H1 (cell line): ENCODE measurements around the gene NOS2. TPM values are rescaled to one million over a fixed set of nuclear protein-coding genes. Genes with fewer than 3 reads are reported as not detected.

Source experiments
- CTCF ChIA-PET: fragments of 300-600 bp; sonication (Branson Sonifier 250); formaldehyde crosslinking; loops from one replicate; lab custom pipeline; 2021; ENCODE audit not compliant: partially characterized antibody; lab: Charles Lee
- POLR2A ChIA-PET: fragments of 300-600 bp; sonication (Branson Sonifier 250); formaldehyde crosslinking; loops from one replicate; lab custom pipeline; 2021; ENCODE audit warnings: inconsistent platforms; ENCODE audit not compliant: partially characterized antibody; lab: Charles Lee
- DNase-seq, 2 experiments: peaks; one replicate each; pipeline versions ENCODE4 v3.0.0 to v3.0.0-alpha.2; 2010 to 2022; ENCODE audit warnings: low spot score in 2 of 2, low read depth in 1 of 2, mixed read lengths in 1 of 2
- FAIRE-seq: peaks from 2 replicates; lab custom pipeline; 2011; peaks lifted over from hg19 to GRCh38; lab: Jason Lieb, UNC
- H2AFZ ChIP-seq: 2 replicates; pipeline ENCODE4 v1.8.1; 2012; ENCODE audit warnings: low read length, inconsistent platforms
- H2AK5ac ChIP-seq: 2 replicates; pipeline ENCODE4 v1.6.1; 2013; ENCODE audit warnings: low read depth, low read length
- H2BK120ac ChIP-seq: replicated peaks from 2 replicates; pipeline ENCODE3; 2013; ENCODE audit warnings: low read depth, low read length, inconsistent platforms
- H2BK12ac ChIP-seq: 2 replicates; pipeline ENCODE4 v1.6.1; 2013; ENCODE audit warnings: low read depth, low read length
- H2BK15ac ChIP-seq: 2 replicates; pipeline ENCODE4 v1.6.1; 2013; ENCODE audit warnings: low read length
- H2BK20ac ChIP-seq: 2 replicates; pipeline ENCODE4 v1.6.1; 2013; ENCODE audit warnings: low read length
- H2BK5ac ChIP-seq: 2 replicates; pipeline ENCODE4 v1.6.1; 2013; ENCODE audit warnings: low read depth, low read length
- H3K14ac ChIP-seq: 2 replicates; pipeline ENCODE4 v1.6.1; 2013; ENCODE audit warnings: inconsistent platforms; ENCODE audit not compliant: insufficient read length
- H3K18ac ChIP-seq: 2 replicates; pipeline ENCODE4 v1.6.1; 2013; ENCODE audit warnings: low read length; ENCODE audit errors: extremely low read depth
- H3K23ac ChIP-seq: 2 replicates; pipeline ENCODE4 v1.6.1; 2013; ENCODE audit warnings: inconsistent platforms; ENCODE audit not compliant: insufficient read length
- H3K23me2 ChIP-seq: 2 replicates; pipeline ENCODE4 v1.6.1; 2013; ENCODE audit warnings: low read depth, low read length
- H3K27ac ChIP-seq: 2 replicates; pipeline ENCODE4 v1.6.1; 2011; ENCODE audit warnings: low read depth, low read length, inconsistent platforms
- H3K27me3 ChIP-seq, 4 experiments: replicated peaks in 1 of 4; 1 replicate in 1 of 4; 2 replicates in 3 of 4; pipeline versions ENCODE4 v1.6.1 to v1.8.1; 2011 to 2013; ENCODE audit warnings: low read length in 3 of 4, mild to moderate bottlenecking in 3 of 4, inconsistent platforms in 2 of 4, mixed read lengths in 2 of 4, moderate library complexity in 1 of 4; ENCODE audit not compliant: control insufficient read depth in 3 of 4, insufficient read depth in 3 of 4; ENCODE audit errors: extremely low read depth in 1 of 4
- H3K36me3 ChIP-seq, 4 experiments: 2 replicates each; pipeline versions ENCODE4 v1.6.1 to v1.8.1; 2011 to 2013; ENCODE audit warnings: mild to moderate bottlenecking in 4 of 4, low read length in 3 of 4, moderate library complexity in 2 of 4, control low read depth in 1 of 4, inconsistent platforms in 1 of 4; ENCODE audit not compliant: insufficient read depth in 4 of 4, control insufficient read depth in 2 of 4
- H3K4ac ChIP-seq: replicated peaks from 2 replicates; pipeline ENCODE3; 2013; ENCODE audit warnings: low read length, low read depth, mixed read lengths, inconsistent platforms; ENCODE audit not compliant: insufficient read length
- H3K4me1 ChIP-seq, 4 experiments: replicated peaks in 1 of 4; 1 replicate in 1 of 4; 2 replicates in 3 of 4; pipeline versions ENCODE4 v1.6.1 to v1.8.1; 2011 to 2013; ENCODE audit warnings: low read length in 3 of 4, inconsistent platforms in 2 of 4, mixed read lengths in 1 of 4; ENCODE audit not compliant: insufficient read depth in 4 of 4, control insufficient read depth in 3 of 4
- H3K4me2 ChIP-seq, 2 experiments: 2 replicates each; pipeline versions ENCODE4 v1.6.1 to v1.8.1; 2011 to 2013; ENCODE audit warnings: low read depth in 2 of 2, low read length in 2 of 2, control low read depth in 1 of 2, inconsistent platforms in 1 of 2, mild to moderate bottlenecking in 1 of 2; ENCODE audit not compliant: insufficient read depth in 1 of 2
- H3K4me3 ChIP-seq, 4 experiments: fragments of 200-600, 300-600 bp in 1 of 4; sonication (generic), shearing (Covaris generic), sonication (Bioruptor Twin) in 1 of 4; 2 replicates each; pipeline versions ENCODE4 v1.5.1 to v1.8.1; 2011 to 2016; ENCODE audit warnings: low read length in 4 of 4, low read depth in 3 of 4, control low read depth in 2 of 4, inconsistent platforms in 2 of 4, mild to moderate bottlenecking in 2 of 4, mixed read lengths in 1 of 4, moderate library complexity in 1 of 4; ENCODE audit not compliant: insufficient read depth in 2 of 4; ENCODE audit errors: extremely low read depth in 1 of 4
- H3K56ac ChIP-seq: replicated peaks from 2 replicates; pipeline ENCODE3; 2013; ENCODE audit warnings: low read depth, mild to moderate bottlenecking, mixed read lengths, low read length, inconsistent platforms; ENCODE audit not compliant: insufficient read length
- H3K79me1 ChIP-seq: 2 replicates; pipeline ENCODE4 v1.6.1; 2013; ENCODE audit warnings: low read depth, low read length, control low read depth
- H3K79me2 ChIP-seq, 2 experiments: 2 replicates each; pipeline versions ENCODE4 v1.6.1 to v1.8.1; 2012 to 2013; ENCODE audit warnings: low read length in 2 of 2, mild to moderate bottlenecking in 2 of 2, inconsistent platforms in 1 of 2; ENCODE audit not compliant: insufficient read depth in 2 of 2, control insufficient read depth in 1 of 2
- H3K9ac ChIP-seq, 4 experiments: replicated peaks in 1 of 4; 1 replicate in 1 of 4; 2 replicates in 3 of 4; pipeline versions ENCODE4 v1.6.1 to v1.8.1; 2011 to 2013; ENCODE audit warnings: low read depth in 3 of 4, low read length in 3 of 4, control low read depth in 2 of 4, mild to moderate bottlenecking in 2 of 4, moderate library complexity in 2 of 4, inconsistent platforms in 1 of 4; ENCODE audit errors: extremely low read depth in 1 of 4
- H3K9me3 ChIP-seq, 2 experiments: 2 replicates each; pipeline versions ENCODE4 v1.6.1 to v1.8.1; 2012 to 2013; ENCODE audit warnings: mild to moderate bottlenecking in 2 of 2, moderate library complexity in 2 of 2, control low read depth in 1 of 2, inconsistent platforms in 1 of 2, low read depth in 1 of 2, low read length in 1 of 2, mixed read lengths in 1 of 2; ENCODE audit not compliant: insufficient read depth in 2 of 2
- H4K20me1 ChIP-seq, 2 experiments: replicated peaks in 1 of 2; 2 replicates each; pipeline versions ENCODE3 to v1.8.1; 2011 to 2013; ENCODE audit warnings: inconsistent platforms in 2 of 2, low read length in 2 of 2, mild to moderate bottlenecking in 1 of 2; ENCODE audit not compliant: insufficient read depth in 2 of 2, control insufficient read depth in 1 of 2
- H4K5ac ChIP-seq: 2 replicates; pipeline ENCODE4 v1.6.1; 2013; ENCODE audit warnings: low read length, low read depth, mixed read lengths, inconsistent platforms; ENCODE audit not compliant: insufficient read length
- H4K8ac ChIP-seq: 2 replicates; pipeline ENCODE4 v1.8.0; 2013; ENCODE audit warnings: mild to moderate bottlenecking, moderate library complexity, low read length, inconsistent platforms; ENCODE audit not compliant: insufficient read depth; ENCODE audit errors: extremely low read depth
- H4K91ac ChIP-seq: replicated peaks from 2 replicates; pipeline ENCODE3; 2013; ENCODE audit warnings: low read length, mixed read lengths, inconsistent platforms; ENCODE audit not compliant: insufficient read length
- BACH1 ChIP-seq: IDR thresholded peaks from 2 replicates; pipeline ENCODE4 v1.6.1; 2012; ENCODE audit warnings: low read length, improper control_type of control experiment
- BCL11A ChIP-seq, 2 experiments: IDR thresholded peaks; one replicate each; pipeline ENCODE4 v1.6.1; 2011; ENCODE audit warnings: low read depth in 2 of 2, low read length in 2 of 2, mild to moderate bottlenecking in 2 of 2
- CBX8 ChIP-seq: fragments of 300-800, 300-1000 bp; sonication (generic); IDR thresholded peaks from 2 replicates; pipeline ENCODE4 v1.7.1; 2016; ENCODE audit warnings: low read depth, low read length, borderline replicate concordance
- CTBP2 ChIP-seq: IDR thresholded peaks from 2 replicates; pipeline ENCODE4 v1.7.0; 2011; ENCODE audit warnings: borderline replicate concordance, mild to moderate bottlenecking, moderate library complexity, mixed read lengths, low read length; ENCODE audit not compliant: insufficient read depth, insufficient read length
- KDM4A ChIP-seq: IDR thresholded peaks from one replicate; pipeline ENCODE4 v1.7.1; 2012; ENCODE audit warnings: low read depth, mild to moderate bottlenecking, moderate library complexity, low read length, inconsistent platforms; ENCODE audit not compliant: severe bottlenecking
- RBBP5 ChIP-seq: IDR thresholded peaks from 2 replicates; pipeline ENCODE4 v1.7.1; 2012; ENCODE audit warnings: low read depth, mild to moderate bottlenecking, inconsistent platforms, low read length, moderate library complexity, borderline replicate concordance
- SRF ChIP-seq: IDR thresholded peaks from 2 replicates; pipeline ENCODE4 v1.6.1; 2011; ENCODE audit warnings: mild to moderate bottlenecking, low read depth, low read length, moderate library complexity
- WGBS, 2 experiments: shearing (Covaris generic) in 1 of 2; methylation state at CpG; one replicate each; pipeline versions ENCODE4 v1.1.6 to v1.1.7; 2013 to 2015; ENCODE audit warnings: low lambda C conversion rate in 2 of 2, mixed read lengths in 2 of 2, inconsistent platforms in 1 of 2, low coverage in 1 of 2, missing lambda C conversion rate in 1 of 2; ENCODE audit not compliant: insufficient replicate concordance in 2 of 2, insufficient coverage in 1 of 2, insufficient read length in 1 of 2; ENCODE audit errors: extremely low coverage in 1 of 2, missing lambda C conversion rate in 1 of 2; 5-methylcytosine and 5-hydroxymethylcytosine counted together
- polyA plus RNA-seq, 7 experiments: library from polyadenylated mRNA; depleted of rRNA in 3 of 7; stranded (reverse) in 5 of 7; unstranded in 2 of 7; fragments of >200 nt in 5 of 7; fragments of 200-250 nt in 2 of 7; gene quantifications; 1 replicate in 5 of 7; 2 replicates in 1 of 7; 4 replicates in 1 of 7; pipeline versions ENCODE4 v1.2.1 to v1.2.3, GENCODE V29; 2011 to 2013; ENCODE audit warnings: missing spikeins in 2 of 7, mixed read lengths in 2 of 7
- total RNA-seq: library from RNA; stranded (reverse); fragmentation: NEBNext Ultra II Directional; extraction: Animal tissue kit (Norgen Biotek cat#: 25700); gene quantifications from 2 replicates; pipeline ENCODE4 v1.2.1, GENCODE V29; 2021
- TF ChIP-seq, protein P1 (sequence below): IDR thresholded peaks from 2 replicates; pipeline ENCODE4 v1.6.1; 2011; ENCODE audit warnings: low read length, improper control_type of control experiment

The NOS2 gene
- total and polyA plus RNA-seq, 2 of the 8 experiments (the other 6 are each of a cell fraction or from before 2014, with no cell fraction given) = 1.0 to 1.9 TPM

DNA sequence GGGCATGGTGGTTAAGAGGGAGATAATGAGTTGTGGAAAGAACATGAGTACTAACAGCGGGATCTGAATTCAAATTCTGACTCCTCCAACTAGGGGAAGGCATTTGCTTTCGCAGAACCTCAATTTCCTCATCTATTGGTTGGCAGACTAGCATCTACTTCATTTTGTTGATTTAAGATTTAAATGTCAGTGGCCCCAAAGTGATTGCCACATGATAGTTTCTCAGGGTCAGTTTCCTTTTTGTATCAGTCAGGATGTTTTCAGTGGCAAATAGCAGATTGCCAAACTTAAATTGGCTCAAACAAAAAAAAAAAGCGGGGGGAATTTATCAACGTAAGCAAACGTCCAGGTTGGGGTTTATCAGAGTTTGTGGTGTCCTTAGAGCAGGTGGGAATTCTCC lies 25.1 kb upstream of the NOS2 start:
- no peak for TF ChIP-seq BACH1
- TF ChIP-seq RBBP5 = no peak
- TF ChIP-seq BCL11A (IDR thresholded peaks at IDR 0.05; ENCODE audit: low read depth in 2 of 2, low read length in 2 of 2) = no peak
- TF ChIP-seq SRF = no peak
- no peak for TF ChIP-seq CTBP2
- TF ChIP-seq, protein P1, sequence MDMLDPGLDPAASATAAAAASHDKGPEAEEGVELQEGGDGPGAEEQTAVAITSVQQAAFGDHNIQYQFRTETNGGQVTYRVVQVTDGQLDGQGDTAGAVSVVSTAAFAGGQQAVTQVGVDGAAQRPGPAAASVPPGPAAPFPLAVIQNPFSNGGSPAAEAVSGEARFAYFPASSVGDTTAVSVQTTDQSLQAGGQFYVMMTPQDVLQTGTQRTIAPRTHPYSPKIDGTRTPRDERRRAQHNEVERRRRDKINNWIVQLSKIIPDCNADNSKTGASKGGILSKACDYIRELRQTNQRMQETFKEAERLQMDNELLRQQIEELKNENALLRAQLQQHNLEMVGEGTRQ = no peak
- no peak for TF ChIP-seq KDM4A
- no peak for TF ChIP-seq CBX8
- no peak for FAIRE-seq
- no peak overlapping the region for H2BK20ac ChIP-seq

More for the DNA sequence above, 25.1 kb upstream of the NOS2 start:
- Histone ChIP-seq H2BK120ac (no peak overlapping the region), H4K20me1 (no peaks in the 10 kb centered on the region), H3K4me2 (no peak overlapping the region), H4K8ac (no peak overlapping the region), H3K56ac (no peak overlapping the region), H3K4me3 (no peak overlapping the region), H3K18ac (no peak overlapping the region), H3K23ac (no peak overlapping the region), H3K23me2 (no peaks in the 10 kb centered on the region), H3K4me1 (peaks cover 0 to 3% (median 0%) of the 10 kb centered on the region in 4 experiments; a peak in 1 of 7 replicates), H4K5ac (no peak overlapping the region), H3K27me3 (no peaks in the 10 kb centered on the region), H3K36me3 (no peaks in the 10 kb centered on the region), H2BK5ac (no peak overlapping the region), H3K27ac (no peak overlapping the region), H2BK12ac (no peak overlapping the region), H2BK15ac (no peak overlapping the region), H2AK5ac (no peak overlapping the region), H3K14ac (no peak overlapping the region), H2AFZ (no peak overlapping the region), H3K4ac (no peak overlapping the region), H3K79me2 (no peaks in the 10 kb centered on the region), H3K79me1 (no peaks in the 10 kb centered on the region), H3K9ac (no peak overlapping the region), H3K9me3 (peaks cover 0 to 9% of the 10 kb centered on the region in 2 experiments; a peak in 1 of 4 replicates), H4K91ac (no peak overlapping the region)
- POLR2A ChIA-PET = no interaction called here
- WGBS, 2 experiments = 84% methylated on average over 5 of the region's 5 CpGs; no CpG with 5 or more reads in 1 of the 2 experiments
- CTCF ChIA-PET = interaction anchor here (1.1 to 4.1 kb wide), 3 partner anchors 19 to 69 kb away, joined by 3 to 17 read pairs (median 3); no protein-coding TSS in a partner anchor
- no peak for DNase-seq
